Osteoblast (primary cell): ENCODE measurements around the gene CDC6. TPM values are rescaled to one million over a fixed set of nuclear protein-coding genes. Genes with fewer than 3 reads are reported as not detected.

Experiments
- DNase-seq: peaks from one replicate; pipeline ENCODE4 v3.0.0; 2011; ENCODE audit warnings: low spot score, mixed read lengths; ENCODE audit not compliant: insufficient read length; ENCODE audit errors: missing footprints
- H2AFZ ChIP-seq: 2 replicates; pipeline ENCODE4 v1.6.0; 2011; ENCODE audit warnings: mild to moderate bottlenecking, low read length
- H3K27ac ChIP-seq: 2 replicates; pipeline ENCODE4 v1.5.1; 2011; ENCODE audit warnings: mild to moderate bottlenecking, low read depth, low read length, moderate library complexity
- H3K27me3 ChIP-seq: 2 replicates; pipeline ENCODE4 v1.6.0; 2012; ENCODE audit warnings: mild to moderate bottlenecking, control low read depth, inconsistent platforms, low read length, moderate library complexity; ENCODE audit not compliant: insufficient read depth
- H3K36me3 ChIP-seq: 2 replicates; pipeline ENCODE4 v1.5.1; 2011; ENCODE audit warnings: mild to moderate bottlenecking, low read length, control low read depth, moderate library complexity; ENCODE audit not compliant: insufficient read depth
- H3K4me1 ChIP-seq: 2 replicates; pipeline ENCODE4 v1.5.1; 2011; ENCODE audit warnings: mild to moderate bottlenecking, low read length, control low read depth, moderate library complexity; ENCODE audit not compliant: insufficient read depth
- H3K4me2 ChIP-seq: 2 replicates; pipeline ENCODE4 v1.6.0; 2011; ENCODE audit warnings: mild to moderate bottlenecking, low read length; ENCODE audit not compliant: insufficient read depth
- H3K4me3 ChIP-seq: fragments of 200-600 bp; sonication (generic); 3 replicates; pipeline ENCODE4 v1.5.1; 2012; ENCODE audit warnings: mild to moderate bottlenecking, low read length, inconsistent platforms; ENCODE audit not compliant: insufficient read depth
- H3K79me2 ChIP-seq: 2 replicates; pipeline ENCODE4 v1.6.0; 2012; ENCODE audit warnings: mild to moderate bottlenecking, low read length, control low read depth, inconsistent platforms; ENCODE audit not compliant: insufficient read depth
- H3K9me3 ChIP-seq: 2 replicates; pipeline ENCODE4 v1.5.1; 2011; ENCODE audit warnings: low read depth, low read length, control low read depth
- H4K20me1 ChIP-seq: 2 replicates; pipeline ENCODE4 v1.6.0; 2012; ENCODE audit warnings: mild to moderate bottlenecking, low read length, control low read depth; ENCODE audit not compliant: insufficient read depth
- total RNA-seq: library from RNA; depleted of rRNA; stranded (reverse); fragments of >200 nt; gene quantifications from 2 replicates; pipeline ENCODE4 v1.2.3, GENCODE V29; 2012
- TF ChIP-seq, protein P1 (sequence below): IDR thresholded peaks from 2 replicates; pipeline ENCODE4 v1.5.1; 2011; ENCODE audit warnings: mild to moderate bottlenecking, low read depth, low read length, moderate library complexity; ENCODE audit errors: extremely low read depth

Gene CDC6
- total RNA-seq, 1 donor: 5.1 TPM

DNA sequence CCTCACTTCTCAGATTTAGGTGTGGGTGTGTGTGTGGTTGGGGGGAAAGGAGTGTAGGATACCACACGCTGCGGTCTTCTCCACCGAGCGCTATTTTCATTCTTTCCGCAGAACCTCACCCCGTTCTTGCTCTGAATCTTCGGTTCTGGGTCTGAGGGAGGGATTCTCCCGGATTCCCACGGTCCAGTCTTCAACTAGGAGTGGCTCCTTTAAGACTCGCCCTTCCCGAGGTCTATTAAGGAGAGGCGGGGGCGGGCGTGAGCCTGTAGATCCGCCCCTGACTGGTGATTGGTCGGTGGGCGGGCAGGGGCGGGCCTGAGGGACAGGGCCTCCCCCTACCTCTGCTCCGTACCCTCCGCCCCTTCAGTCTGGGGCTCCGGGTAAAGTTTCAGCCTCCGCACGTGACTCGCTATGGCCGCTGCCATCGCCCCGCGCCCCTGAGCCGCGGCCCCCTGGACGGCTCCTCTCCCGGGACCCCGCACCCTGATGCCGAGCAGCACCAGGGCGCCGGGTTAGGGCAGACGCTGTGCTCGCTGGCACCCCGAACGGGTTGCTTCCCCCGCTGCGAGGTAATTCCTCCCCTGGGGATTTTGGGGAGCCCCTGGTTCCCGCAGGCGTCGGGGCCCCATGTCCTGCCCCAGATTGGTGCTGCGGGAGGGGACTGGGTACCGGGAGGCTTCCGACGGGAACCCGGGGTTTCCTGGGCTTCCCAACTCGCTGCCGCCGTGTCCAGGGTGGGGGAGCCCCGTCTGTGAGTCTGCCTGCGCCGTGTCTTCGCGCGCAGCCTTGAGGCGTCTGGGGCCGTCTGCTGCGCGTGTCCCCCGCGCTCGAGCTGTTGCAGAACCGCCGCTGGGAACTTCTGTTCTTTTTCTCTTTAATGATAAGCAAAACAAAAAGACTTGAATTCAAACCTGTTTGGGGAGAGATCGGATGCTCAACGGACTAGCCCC lies 30.5 kb downstream of the CDC6 start:
- DNase-seq: peak; percentile 99
- Histone ChIP-seq H3K79me2 (peaks cover 51% of the 10 kb centered on the region), H4K20me1 (peaks cover 21% of the 10 kb centered on the region), H3K27me3 (no peaks in the 10 kb centered on the region), H3K4me2 (peak overlapping the region; percentile 97), H3K4me3 (peak overlapping the region; percentile 86), H3K27ac (peak overlapping the region; percentile 92), H2AFZ (peak overlapping the region; percentile 69), H3K36me3 (no peaks in the 10 kb centered on the region), H3K4me1 (peaks cover 86% of the 10 kb centered on the region), H3K9me3 (no peaks in the 10 kb centered on the region)
- TF ChIP-seq, protein P1, sequence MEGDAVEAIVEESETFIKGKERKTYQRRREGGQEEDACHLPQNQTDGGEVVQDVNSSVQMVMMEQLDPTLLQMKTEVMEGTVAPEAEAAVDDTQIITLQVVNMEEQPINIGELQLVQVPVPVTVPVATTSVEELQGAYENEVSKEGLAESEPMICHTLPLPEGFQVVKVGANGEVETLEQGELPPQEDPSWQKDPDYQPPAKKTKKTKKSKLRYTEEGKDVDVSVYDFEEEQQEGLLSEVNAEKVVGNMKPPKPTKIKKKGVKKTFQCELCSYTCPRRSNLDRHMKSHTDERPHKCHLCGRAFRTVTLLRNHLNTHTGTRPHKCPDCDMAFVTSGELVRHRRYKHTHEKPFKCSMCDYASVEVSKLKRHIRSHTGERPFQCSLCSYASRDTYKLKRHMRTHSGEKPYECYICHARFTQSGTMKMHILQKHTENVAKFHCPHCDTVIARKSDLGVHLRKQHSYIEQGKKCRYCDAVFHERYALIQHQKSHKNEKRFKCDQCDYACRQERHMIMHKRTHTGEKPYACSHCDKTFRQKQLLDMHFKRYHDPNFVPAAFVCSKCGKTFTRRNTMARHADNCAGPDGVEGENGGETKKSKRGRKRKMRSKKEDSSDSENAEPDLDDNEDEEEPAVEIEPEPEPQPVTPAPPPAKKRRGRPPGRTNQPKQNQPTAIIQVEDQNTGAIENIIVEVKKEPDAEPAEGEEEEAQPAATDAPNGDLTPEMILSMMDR: no peak

- H3K79me2 ChIP-seq: peaks cover 58% of the 10 kb centered on the region
- peak overlapping the region; percentile 92 for H3K27ac ChIP-seq
- H3K27me3 ChIP-seq: no peaks in the 10 kb centered on the region
- peak overlapping the region; percentile 97 for H3K4me2 ChIP-seq
- H4K20me1 ChIP-seq: peaks cover 27% of the 10 kb centered on the region
- peaks cover 86% of the 10 kb centered on the region for H3K4me1 ChIP-seq
- no peaks in the 10 kb centered on the region for H3K9me3 ChIP-seq
- peak overlapping the region; percentile 86 for H3K4me3 ChIP-seq
- peak; percentile 73 for DNase-seq
- H3K36me3 ChIP-seq: no peaks in the 10 kb centered on the region
- H2AFZ ChIP-seq: no peak overlapping the region
- TF ChIP-seq, protein P1: no peak
Observed at GRCh38 chr17:40318830-40319391, 31.2 kb downstream of the CDC6 start.

DNA sequence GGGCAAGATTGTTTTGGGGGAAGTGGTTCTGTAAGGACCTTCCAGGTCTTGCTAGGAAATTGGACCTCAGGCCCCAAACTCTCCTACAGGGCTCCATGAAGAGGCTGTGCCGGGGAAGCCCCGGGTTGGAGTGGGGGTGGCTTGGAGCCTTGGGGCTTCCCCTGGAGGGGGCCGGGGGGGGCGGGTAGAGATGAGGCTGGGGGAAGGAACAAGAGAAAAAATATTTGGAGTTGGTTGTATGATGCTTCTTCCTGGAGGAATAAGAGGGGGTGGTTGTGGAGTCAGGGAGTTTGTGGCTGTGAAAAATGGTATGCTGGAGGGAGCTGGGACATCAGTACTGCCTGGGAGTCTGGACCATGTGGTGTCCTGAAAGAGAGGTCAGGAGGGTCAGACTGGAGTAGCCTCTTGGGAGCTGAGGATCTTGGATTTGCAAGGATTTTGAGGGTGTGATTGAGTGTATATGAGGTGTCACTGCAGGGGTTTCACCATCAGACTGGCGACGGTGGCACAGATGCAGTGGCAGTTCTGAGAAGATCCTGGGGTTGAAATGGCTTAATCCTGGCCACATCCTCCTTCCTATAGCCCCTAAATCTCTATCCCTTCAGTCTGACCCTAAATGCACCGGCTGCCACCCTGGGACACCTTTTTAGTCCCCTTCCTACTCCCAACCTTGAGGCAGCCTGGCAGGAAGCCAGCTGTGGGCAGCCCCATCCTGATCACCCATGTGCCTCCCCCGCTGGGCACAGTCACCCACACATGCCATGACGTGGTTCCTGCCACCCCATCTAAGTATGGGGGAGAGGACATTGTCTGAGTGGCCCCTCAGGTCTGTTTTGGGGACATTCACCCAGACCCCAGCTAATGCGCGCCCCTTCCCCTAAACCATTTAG lies 32.2 kb downstream of the CDC6 start:
- H3K27ac ChIP-seq: peak overlapping the region; percentile 99

More for the DNA sequence above, 32.2 kb downstream of the CDC6 start:
- H3K4me3 ChIP-seq: peak overlapping the region; percentile 86
- peaks cover 68% of the 10 kb centered on the region for H3K79me2 ChIP-seq
- peaks cover 85% of the 10 kb centered on the region for H3K4me1 ChIP-seq
- DNase-seq: peak; percentile 81
- no peaks in the 10 kb centered on the region for H3K27me3 ChIP-seq
- H3K9me3 ChIP-seq: no peaks in the 10 kb centered on the region
- H3K36me3 ChIP-seq: no peaks in the 10 kb centered on the region
- TF ChIP-seq, protein P1: no peak
- H2AFZ ChIP-seq: no peak overlapping the region
- H3K4me2 ChIP-seq: peak overlapping the region; percentile 97
- peaks cover 35% of the 10 kb centered on the region for H4K20me1 ChIP-seq
